Cortex of kidney (tissue), 1 donor: ENCODE data around the gene AEN.

Experiments used
- DNase-seq: peaks from one replicate; lab custom pipeline; 2025; lab: John Stamatoyannopoulos, UW

Gene AEN

GRCh38 chr15:88664151-88664778 is 43.1 kb downstream of the AEN start:
- no peak for DNase-seq

GRCh38 chr15:88674661-88675060 is 53.5 kb downstream of the AEN start:
- DNase-seq = no peak

GRCh38 chr15:88678755-88679154 is 57.6 kb downstream of the AEN start:
- no peak for DNase-seq

GRCh38 chr15:88680241-88681001 is 59.3 kb downstream of the AEN start:
- no peak for DNase-seq

- DNase-seq = no peak
Observed at GRCh38 chr15:88681610-88682221, 60.6 kb downstream of the AEN start.
